ACC112 (cell line): ENCODE data around the gene IGF2R.
"Not testable (repeated sequence)": the region's sequence is repeated elsewhere in the genome, so short reads cannot be mapped to it uniquely, and the experiment has no call there.

Source experiments
- H2AFZ ChIP-seq: fragments of 200-600 bp; sonication (generic); one replicate; pipeline ENCODE4 v1.6.0; 2017; ENCODE audit warnings: antibody characterized with exemption, low read length; ENCODE audit not compliant: unreplicated experiment
- H3K27ac ChIP-seq: fragments of 200-600 bp; sonication (generic); 2 replicates; pipeline ENCODE4 v1.5.1; 2014; ENCODE audit warnings: low read depth, mild to moderate bottlenecking, antibody characterized with exemption, low read length, moderate library complexity
- H3K27me3 ChIP-seq: fragments of 200-600 bp; sonication (generic); 2 replicates; pipeline ENCODE4 v1.6.1; 2014; ENCODE audit warnings: mild to moderate bottlenecking, antibody characterized with exemption, low read length, moderate library complexity, mixed read lengths; ENCODE audit not compliant: insufficient read depth
- H3K36me3 ChIP-seq: fragments of 200-600 bp; sonication (generic); 2 replicates; pipeline ENCODE4 v1.6.1; 2016; ENCODE audit warnings: mild to moderate bottlenecking, antibody characterized with exemption, low read length, moderate library complexity, mixed read lengths; ENCODE audit not compliant: insufficient read depth
- H3K4me1 ChIP-seq: fragments of 200-600 bp; sonication (generic); one replicate; pipeline ENCODE4 v1.6.1; 2016; ENCODE audit warnings: low read length, mixed read lengths; ENCODE audit not compliant: insufficient read depth, unreplicated experiment, control insufficient read depth
- H3K4me3 ChIP-seq: fragments of 200-600 bp; sonication (generic); 2 replicates; pipeline ENCODE4 v1.5.1; 2014; ENCODE audit warnings: mild to moderate bottlenecking, low read depth, low read length
- H3K79me2 ChIP-seq: fragments of 200-600 bp; sonication (generic); one replicate; pipeline ENCODE4 v1.6.0; 2016; ENCODE audit warnings: low read length; ENCODE audit not compliant: control insufficient read depth, unreplicated experiment, insufficient read depth

The IGF2R gene

DNA sequence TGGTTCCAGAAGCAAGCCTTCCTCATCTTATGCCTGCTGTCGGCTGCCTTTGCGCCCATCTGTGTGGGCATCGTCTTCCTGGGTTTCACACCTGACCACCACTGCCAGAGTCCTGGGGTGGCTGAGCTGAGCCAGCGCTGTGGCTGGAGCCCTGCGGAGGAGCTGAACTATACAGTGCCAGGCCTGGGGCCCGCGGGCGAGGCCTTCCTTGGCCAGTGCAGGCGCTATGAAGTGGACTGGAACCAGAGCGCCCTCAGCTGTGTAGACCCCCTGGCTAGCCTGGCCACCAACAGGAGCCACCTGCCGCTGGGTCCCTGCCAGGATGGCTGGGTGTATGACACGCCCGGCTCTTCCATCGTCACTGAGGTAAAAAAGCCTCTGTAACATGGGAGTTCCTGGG lies 153.1 kb downstream of the IGF2R start:
- Histone ChIP-seq H3K4me1 (peaks cover 8% of the 10 kb centered on the region), H3K36me3 (peaks cover 7% of the 10 kb centered on the region; the same call in 1 of the 2 replicates), H3K27me3 (no peaks in the 10 kb centered on the region), H3K27ac (no peak overlapping the region), H3K79me2 (no peaks in the 10 kb centered on the region), H2AFZ (no peak overlapping the region), H3K4me3 (no peak overlapping the region)

DNA sequence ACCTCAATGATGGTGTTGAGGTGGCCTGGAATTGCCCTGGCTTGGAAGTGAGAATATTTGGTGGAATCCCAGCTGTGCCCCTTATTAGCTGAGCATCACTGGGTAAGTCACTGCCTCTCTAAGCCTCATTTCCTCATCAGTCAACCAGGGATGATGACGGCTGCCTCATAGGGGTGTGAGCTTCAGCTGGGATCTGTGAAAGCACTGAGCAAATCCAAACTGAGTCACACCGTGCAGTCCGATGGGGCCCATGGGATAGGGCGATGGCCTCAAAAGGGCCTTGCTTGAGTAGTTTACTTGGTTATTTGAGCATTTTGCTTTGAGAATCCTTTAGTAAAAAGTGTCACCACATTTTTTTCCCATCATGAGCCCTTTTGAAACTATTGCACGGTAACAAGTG lies 153.9 kb downstream of the IGF2R start:
- Histone ChIP-seq H3K27me3 (no peaks in the 10 kb centered on the region), H3K79me2 (no peaks in the 10 kb centered on the region), H3K4me3 (no peak overlapping the region), H3K4me1 (peaks cover 8% of the 10 kb centered on the region), H3K36me3 (peaks cover 5% of the 10 kb centered on the region; the same call in 1 of the 2 replicates), H2AFZ (no peak overlapping the region), H3K27ac (no peak overlapping the region)

GRCh38 chr6:160124007-160124406 lies 155.1 kb downstream of the IGF2R start:
- Histone ChIP-seq H2AFZ (no peak overlapping the region), H3K4me3 (no peak overlapping the region), H3K4me1 (peaks cover 8% of the 10 kb centered on the region), H3K79me2 (no peaks in the 10 kb centered on the region), H3K27me3 (no peaks in the 10 kb centered on the region), H3K36me3 (no peaks in the 10 kb centered on the region; the same call in 1 of the 2 replicates), H3K27ac (no peak overlapping the region)

DNA sequence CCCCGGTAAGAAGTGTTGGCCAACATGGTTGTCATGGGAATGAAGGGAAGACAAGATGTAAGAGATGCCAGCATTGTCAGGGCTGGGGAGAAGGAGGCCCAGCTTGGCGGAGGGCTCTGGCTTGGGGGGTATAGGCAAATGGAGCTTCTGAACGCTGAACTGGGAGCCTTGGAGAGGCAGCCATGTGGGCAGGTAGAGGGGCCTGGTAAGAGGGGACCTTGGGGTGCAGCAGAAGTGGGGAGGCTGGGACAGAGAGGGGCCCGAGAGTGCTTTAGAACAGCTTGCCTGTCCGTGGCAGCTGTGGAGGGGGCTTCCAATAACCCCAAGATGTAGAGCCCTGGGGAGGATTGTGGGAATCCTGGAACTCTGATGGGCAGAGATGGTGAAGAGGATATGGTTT lies 155.7 kb downstream of the IGF2R start:
- H3K27ac ChIP-seq = no peak overlapping the region
- no peak overlapping the region for H2AFZ ChIP-seq
- no peaks in the 10 kb centered on the region for H3K27me3 ChIP-seq
- H3K36me3 ChIP-seq = no peaks in the 10 kb centered on the region; the same call in 1 of the 2 replicates
- peaks cover 7% of the 10 kb centered on the region for H3K4me1 ChIP-seq
- H3K4me3 ChIP-seq = no peak overlapping the region
- H3K79me2 ChIP-seq = no peaks in the 10 kb centered on the region

- not testable (repeated sequence) for H3K4me3 ChIP-seq, H2AFZ ChIP-seq, H3K4me1 ChIP-seq, H3K27me3 ChIP-seq, H3K27ac ChIP-seq, H3K79me2 ChIP-seq, H3K36me3 ChIP-seq
These were observed 156.2 kb downstream of the IGF2R start for GRCh38 chr6:160125105-160125504.

- Histone ChIP-seq H2AFZ (no peak overlapping the region), H3K79me2 (no peaks in the 10 kb centered on the region), H3K27me3 (no peaks in the 10 kb centered on the region), H3K27ac (no peak overlapping the region), H3K4me1 (peaks cover 2% of the 10 kb centered on the region), H3K4me3 (no peak overlapping the region), H3K36me3 (no peaks in the 10 kb centered on the region; the same call in 1 of the 2 replicates)
These were observed 158.6 kb downstream of the IGF2R start for GRCh38 chr6:160127270-160128124.

GRCh38 chr6:160128125-160128683 lies 159.3 kb downstream of the IGF2R start:
- no peak overlapping the region for H3K27ac ChIP-seq
- H3K4me3 ChIP-seq = no peak overlapping the region
- H3K4me1 ChIP-seq = peaks cover 2% of the 10 kb centered on the region
- H2AFZ ChIP-seq = no peak overlapping the region
- H3K27me3 ChIP-seq = no peaks in the 10 kb centered on the region
- H3K79me2 ChIP-seq = no peaks in the 10 kb centered on the region
- no peaks in the 10 kb centered on the region for H3K36me3 ChIP-seq

DNA sequence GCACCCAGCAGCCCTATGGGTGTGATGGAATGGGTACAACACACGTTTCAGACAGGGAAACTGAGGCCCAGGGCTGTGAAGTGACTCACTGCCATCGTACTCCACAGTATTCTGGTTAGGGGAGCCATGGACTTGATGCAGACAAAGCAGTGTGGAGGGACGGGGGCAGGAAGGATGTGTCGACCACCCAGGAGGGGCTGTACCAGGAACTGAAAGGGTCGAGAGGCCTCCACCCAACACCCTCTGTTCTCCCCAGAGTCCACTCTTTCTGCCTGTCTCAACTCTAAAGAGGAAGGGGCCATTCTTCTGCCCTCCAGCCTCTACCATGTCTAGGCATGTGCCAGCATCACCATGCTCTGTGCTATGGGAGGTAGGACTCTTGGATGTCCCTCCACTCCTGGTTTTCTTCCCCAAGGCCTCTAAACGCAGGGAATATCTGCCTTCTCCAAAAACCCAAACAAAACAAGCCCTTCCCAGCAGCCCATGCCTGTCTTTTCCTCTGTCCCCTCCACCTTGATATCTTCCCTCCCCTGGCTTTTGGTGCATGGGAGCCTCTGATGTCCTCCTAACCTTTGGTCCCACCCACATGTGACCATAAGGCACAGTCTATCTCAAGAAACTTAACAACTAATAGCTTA lies 160.1 kb downstream of the IGF2R start:
- no peak overlapping the region for H2AFZ ChIP-seq
- peaks cover 2% of the 10 kb centered on the region for H3K4me1 ChIP-seq
- H3K36me3 ChIP-seq = no peaks in the 10 kb centered on the region
- no peak overlapping the region for H3K27ac ChIP-seq
- no peaks in the 10 kb centered on the region for H3K27me3 ChIP-seq
- no peak overlapping the region for H3K4me3 ChIP-seq
- H3K79me2 ChIP-seq = no peaks in the 10 kb centered on the region

DNA sequence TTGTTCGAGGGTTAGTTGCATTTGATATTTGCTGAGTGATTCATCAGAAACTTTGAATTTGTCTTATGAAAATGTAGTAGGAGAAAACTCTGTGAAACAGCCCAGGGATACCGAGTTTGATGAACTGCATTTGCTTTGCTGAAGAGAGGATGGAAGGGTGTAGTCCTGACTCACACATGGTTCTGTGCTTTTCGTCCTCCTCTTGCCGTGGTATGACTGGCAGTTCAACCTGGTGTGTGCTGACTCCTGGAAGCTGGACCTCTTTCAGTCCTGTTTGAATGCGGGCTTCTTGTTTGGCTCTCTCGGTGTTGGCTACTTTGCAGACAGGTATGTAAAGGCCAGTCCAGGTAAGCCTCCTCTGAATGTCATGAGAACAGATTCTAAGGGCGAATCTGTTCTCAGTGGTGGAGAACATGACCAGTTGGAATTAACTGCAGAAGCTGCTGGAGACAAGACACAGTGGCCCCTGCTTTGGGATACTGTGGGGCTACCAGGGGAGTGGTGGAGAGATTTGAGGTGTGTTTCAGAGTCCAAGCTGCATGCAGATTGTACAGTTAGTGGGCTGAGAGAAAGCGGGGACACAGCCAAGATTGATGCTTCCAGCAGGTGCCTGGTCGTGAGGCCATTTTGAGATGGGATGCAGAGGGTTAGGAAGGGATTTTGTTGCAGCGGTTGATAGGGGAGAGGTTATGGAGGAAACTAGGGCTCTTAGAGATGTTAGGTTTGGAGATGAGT lies 161.2 kb downstream of the IGF2R start:
- Histone ChIP-seq H3K79me2 (no peaks in the 10 kb centered on the region), H3K27me3 (no peaks in the 10 kb centered on the region), H2AFZ (no peak overlapping the region), H3K27ac (no peak overlapping the region), H3K4me1 (peaks cover 2% of the 10 kb centered on the region), H3K36me3 (no peaks in the 10 kb centered on the region), H3K4me3 (no peak overlapping the region)

DNA sequence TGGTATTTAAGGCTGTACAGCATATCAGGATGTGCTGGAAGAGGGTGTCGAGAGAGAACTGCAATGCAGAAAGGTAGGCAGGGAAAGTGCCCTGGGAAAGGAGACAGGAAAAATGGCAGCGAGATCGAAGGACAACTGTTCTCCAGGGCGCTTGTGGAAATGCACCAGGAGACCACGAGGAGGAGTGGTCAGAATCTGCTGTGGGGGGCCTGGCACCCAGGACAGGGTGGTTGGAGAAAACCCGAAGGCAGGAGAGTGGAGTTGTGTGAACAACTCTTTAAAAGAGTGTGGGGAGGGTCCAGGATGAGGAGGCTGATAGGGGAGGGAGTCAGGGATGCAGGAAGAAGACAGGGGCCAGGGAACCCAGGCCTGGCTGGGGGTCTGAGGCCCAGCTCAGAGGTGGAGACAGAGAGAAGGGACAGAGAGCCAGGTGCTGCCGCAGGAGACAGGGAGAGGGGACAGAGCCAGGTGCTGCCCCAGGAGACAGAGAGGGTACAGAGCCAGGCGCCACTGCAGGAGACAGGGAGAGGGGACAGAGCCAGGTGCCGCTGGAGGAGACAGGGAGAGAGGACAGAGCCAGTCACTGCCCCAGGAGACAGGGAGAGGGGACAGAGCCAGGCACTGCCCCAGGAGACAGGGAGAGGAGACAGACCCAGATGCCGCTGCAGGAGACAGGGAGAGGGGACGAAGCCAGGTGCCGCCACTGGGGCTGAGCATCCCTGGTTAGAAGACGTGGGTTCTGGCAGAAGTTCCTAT lies 162.0 kb downstream of the IGF2R start:
- Histone ChIP-seq H3K27me3 (no peaks in the 10 kb centered on the region), H3K4me1 (peaks cover 2% of the 10 kb centered on the region), H3K4me3 (no peak overlapping the region)

More for the DNA sequence above, 162.0 kb downstream of the IGF2R start:
- H2AFZ ChIP-seq = no peak overlapping the region
- H3K36me3 ChIP-seq = no peaks in the 10 kb centered on the region
- H3K79me2 ChIP-seq = no peaks in the 10 kb centered on the region
- no peak overlapping the region for H3K27ac ChIP-seq
